HG02884 (cell line): Measurements from ENCODE around the gene MTMR1.
A peak's percentile ranks its signal among the peaks of the same experiment; 100 is the strongest.

Experiments used
- ATAC-seq: cut with Tn5 transposase; IDR thresholded peaks from one replicate; pipeline ENCODE4 v1.9.1; 2021; ENCODE audit warnings: mild to moderate bottlenecking, moderate library complexity; ENCODE audit not compliant: unreplicated experiment

The MTMR1 gene

DNA sequence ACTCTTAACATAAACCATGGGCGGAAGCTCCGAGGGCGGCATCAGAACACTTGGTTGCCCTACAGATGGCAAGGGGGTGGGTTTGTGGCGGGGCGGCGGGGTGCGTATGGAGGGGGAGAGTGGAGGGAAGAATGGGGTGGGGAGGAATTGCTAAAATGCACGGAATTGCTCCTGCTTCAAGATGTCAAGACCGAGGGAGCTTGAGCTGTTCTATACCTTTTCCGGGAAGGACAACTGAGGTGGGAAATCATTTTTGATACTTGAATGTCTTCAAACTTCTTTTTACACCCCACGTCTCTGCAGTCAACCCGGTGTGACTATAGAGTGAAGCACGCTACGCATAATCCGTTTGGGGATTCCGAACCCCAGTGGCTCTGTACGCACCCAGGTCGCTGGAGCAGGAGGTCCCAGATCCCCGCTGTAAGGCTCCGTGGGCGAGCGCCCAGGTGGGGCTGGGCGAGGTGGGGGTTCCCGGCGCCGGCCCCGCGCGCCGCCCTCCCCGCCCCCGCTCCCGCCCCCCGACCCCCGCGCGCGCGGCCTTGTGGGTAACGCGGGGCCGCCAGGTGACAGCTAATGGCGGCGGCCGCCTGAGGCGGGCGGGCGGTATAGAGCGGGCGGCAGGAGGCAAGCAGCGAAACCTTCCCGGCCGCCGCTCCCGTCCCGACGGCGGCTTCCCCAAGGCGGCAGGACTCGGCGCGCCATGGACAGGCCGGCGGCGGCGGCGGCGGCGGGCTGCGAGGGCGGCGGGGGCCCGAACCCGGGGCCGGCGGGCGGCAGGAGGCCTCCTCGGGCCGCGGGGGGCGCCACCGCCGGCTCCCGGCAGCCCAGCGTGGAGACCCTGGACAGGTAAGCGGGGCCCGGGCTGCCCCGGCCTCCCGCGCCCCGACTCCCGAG is at the start of gene MTMR1:
Gene MTMR1 (plus strand): TSS at position 566 of the 894 bp plus-strand sequence. CDS start 135 bp downstream, at position 701.
- ATAC-seq = peak; percentile 42

DNA sequence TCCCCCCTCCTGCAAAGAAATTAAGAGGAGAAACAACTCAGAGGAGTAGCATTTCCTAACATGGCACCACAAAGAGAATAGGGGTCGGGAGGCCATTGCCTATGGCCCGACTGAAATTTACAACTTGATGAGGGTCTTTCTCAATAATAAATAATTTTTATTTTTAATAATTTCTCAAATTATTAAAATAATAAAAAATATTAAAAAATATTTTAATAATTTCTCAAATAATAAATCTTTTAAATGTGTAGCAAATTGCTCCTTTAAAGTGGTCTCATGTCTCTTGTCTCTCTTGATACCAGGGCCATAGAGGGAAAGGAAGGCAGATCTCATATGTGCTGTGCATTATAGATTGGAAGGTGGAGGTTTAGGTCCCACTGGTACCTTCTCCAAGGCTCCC is 49.2 kb upstream of the MTMR1 start:
- ATAC-seq = no peak

DNA sequence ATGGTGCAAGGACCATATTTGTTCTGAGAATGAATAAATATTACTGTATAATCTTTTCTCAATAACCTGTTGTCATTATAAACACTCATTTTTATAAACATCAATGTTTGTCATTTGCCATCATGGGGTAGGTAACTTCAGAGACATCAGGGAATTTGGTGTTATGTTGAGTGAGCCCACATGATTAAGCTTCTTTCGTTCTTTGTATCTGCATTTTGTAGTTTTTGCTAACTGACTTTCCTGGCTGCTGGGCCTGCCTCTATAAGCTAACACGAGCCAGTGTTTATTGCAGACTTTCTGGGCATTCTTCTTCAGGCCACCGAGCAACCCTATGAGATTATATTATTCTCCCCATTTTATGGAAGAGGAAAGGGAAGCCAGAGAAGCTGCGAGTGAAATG is 48.8 kb upstream of the MTMR1 start:
- ATAC-seq = no peak

DNA sequence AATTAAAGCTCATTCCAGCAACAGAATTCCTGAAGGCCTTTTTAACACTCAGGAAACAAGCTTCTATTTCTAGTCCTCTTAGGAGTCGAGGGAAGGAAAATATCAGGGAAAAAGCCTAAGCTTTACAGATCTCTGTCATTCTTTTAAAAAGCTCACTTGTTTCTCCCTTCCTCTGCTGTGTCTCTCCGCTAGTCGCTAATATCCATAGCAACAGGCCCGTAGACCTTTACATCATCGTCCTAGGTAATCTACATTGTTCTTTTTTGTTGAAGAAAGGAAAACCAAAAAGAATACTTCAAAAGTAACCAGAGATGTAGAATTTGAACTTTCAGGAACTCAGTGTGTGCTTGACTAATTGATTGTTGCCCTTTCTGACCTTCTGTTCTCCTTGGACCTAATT is 45.9 kb upstream of the MTMR1 start:
- ATAC-seq = no peak

DNA sequence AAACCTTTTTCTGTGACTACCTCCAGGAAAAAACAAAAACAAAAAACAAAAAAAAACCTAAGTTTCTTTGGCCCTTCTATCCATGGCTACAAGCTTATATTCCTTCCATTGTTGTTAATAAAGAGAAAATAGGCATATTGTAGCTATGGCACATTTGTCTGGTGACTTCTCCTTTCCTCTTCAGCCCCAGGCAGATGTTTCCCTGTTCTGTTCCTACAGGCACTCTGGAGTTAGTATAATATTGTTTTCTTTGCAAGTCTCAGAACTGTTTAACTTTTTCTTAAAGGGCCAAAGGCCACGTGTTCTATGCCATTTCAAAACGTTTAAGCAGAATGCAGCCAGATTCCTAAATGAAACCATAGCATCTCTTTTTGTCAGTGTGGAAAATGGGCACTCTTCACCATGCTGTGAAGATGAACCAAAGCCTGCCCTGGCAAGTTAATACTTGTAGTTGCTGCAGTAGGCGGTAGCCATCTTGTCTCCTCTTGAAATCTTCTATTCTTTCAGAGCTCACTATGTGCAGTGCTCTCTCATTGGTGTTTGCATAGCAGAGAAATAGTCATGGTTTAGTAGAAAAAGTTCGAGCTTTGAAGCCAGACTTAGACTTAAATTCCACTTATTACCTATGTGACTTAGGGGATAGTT is 44.8 kb upstream of the MTMR1 start:
- no peak for ATAC-seq

DNA sequence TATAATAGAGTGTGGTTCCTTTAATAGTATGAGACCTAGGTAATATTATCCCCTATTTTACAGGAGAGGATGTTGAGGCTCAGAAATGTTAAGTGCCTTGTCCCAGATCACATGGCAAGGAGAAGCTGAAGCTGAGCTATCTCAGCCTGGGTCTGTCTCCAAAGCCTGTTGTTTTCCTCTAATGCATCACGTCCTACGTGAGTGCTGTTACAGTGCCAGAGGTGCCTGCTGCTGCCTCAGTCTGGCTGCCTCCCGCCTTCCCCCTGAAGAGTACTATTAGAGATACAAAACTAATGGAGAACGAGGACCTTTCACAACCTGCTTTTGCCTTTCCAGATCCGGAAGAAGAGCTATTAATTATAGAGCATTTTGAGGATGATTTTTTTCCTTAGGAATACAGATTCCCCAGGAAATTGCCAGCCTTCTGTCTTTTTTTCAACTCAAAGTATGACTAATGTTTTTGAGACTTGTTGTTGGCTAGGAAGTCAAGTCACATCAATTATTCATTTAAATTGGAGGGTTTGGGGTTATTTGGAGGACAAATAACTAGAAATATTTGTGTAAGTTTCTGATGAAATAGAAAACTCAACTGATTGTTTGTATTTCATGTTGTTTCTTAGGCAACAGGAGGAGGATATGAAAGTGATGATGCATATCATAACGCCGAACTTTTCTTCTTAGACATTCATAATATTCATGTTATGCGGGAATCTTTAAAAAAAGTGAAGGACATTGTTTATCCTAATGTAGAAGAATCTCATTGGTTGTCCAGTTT is 43.9 kb upstream of the MTMR1 start:
- no peak for ATAC-seq

DNA sequence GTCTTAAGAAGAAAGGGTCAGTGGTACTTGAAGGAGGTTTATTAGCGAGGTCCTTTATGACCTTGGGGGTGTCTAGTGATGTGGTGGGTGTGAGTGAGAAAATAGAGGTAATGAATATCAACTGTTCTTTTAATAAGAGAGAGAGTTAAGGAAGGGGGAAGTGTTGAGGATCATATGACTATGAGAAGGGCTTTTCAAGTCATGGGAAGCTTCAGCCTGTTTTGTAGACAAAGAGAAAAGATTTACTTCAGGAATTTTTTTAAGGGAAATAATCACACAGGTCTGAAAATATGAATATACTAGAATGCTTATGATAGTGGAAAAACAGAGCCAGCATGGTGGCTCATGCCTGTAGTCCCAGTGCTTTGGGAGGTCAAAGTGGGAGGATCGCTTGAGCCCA is 41.3 kb upstream of the MTMR1 start:
- no peak for ATAC-seq

DNA sequence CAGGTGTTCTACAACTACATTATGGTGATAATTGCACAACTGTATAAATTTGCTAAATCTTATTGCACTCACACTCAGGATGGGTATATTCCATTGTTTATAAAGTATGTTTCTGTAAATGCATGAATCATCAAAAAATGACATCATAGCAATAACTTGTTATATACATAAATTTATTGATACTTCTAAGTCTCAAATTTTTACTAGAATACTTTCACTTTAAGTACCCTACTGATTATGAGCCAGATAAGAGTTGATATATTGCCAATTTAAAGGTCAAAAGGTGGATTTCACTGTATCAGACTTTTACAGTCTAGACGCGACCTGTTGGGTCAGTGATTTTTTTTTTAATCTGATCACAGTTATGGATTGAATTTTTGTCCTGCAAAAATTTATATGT is 37.4 kb upstream of the MTMR1 start:
- ATAC-seq = no peak

DNA sequence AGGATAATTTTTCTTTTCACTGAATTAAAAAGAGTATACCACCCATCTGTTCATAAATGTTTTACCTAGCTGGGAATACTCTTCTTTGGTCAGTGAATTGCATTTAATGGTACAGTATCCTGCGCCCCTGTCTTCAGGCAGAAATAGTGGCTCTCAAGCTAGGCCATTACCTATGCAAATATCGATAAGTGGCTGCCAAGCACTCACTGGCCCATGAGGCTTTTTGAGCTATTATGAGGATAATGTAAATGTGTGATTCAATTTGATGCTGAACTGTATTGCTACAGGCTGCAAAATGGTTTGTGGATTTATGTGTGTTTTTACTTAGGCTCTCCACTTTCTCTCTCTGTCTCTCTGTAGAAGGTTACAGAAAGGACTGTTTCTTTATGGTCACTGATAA is 30.1 kb upstream of the MTMR1 start:
- ATAC-seq = no peak

DNA sequence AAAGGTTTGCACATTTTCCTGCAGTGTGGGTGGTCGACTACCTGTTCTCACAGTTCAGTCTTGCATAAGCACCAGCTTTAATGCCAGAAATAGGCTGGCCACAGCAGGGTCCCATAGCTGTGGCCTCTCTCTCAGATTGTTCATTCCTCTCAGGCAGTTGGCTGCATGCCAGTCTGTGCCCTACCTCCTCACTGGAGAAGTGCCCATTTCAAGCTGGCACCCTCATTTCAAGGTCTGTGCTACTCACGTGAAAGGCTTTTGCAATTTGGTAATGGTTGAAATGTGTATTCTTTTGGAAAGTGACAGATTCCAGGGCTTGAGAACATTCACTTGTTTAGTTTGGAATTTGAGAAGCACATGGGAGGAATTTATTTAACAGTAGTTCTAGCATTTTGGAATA is 28.9 kb upstream of the MTMR1 start:
- ATAC-seq = no peak

DNA sequence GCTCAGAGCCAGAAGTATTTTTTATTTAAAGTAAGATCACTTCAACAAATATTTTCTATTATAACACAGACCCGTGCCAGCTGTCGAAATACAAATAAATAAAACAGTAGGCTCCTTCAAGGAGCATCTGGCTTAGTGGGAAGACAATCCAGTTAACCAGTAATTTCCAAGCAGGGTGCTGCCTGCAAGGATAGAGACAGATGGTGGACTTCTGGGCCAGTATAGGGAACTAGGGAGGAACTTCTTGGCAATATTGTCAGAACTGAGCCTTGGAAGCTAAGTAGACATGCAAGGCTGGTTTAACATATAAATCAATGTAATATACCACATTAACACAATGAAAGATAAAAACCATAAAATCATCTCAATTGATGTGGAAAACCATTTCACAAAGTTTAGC is 17.0 kb upstream of the MTMR1 start:
- ATAC-seq = no peak

DNA sequence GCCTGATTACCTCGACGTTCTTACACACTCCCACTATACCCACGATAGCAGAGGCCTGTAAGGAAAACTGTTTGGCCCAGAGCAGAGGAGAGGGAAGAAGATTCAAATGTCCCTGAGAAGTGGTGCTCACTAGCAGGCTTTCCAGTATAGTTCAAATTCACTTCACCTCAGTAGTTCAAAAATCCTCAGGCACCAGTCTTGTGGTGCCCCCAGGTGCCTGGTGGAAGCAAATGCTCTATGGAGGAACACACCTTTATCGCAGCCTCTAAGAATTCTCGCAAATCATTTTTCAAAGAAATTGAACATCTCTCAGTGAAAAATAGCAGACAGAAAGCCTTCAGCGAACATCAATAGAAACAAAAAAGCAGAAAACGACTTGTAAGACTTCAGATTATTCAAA is 12.2 kb upstream of the MTMR1 start:
- ATAC-seq = no peak

DNA sequence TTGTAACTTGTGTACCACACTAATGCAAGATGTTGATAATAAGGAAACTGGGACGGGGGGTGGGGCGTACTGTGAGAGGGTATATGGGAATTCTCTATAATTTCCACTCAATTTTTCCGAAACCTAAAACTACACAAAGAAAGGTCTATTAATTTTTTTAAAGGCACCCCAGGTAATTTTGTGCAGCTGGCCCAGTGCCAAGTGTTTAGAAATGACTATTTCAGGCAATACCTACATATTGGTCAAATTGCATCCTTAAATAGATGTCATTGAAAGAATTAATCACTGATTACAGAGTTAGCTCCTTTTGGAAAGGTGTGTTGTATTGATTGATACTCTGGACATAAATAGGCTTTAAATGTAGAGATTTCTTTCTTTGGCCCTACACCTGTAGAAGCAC is 10.1 kb upstream of the MTMR1 start:
- no peak for ATAC-seq

DNA sequence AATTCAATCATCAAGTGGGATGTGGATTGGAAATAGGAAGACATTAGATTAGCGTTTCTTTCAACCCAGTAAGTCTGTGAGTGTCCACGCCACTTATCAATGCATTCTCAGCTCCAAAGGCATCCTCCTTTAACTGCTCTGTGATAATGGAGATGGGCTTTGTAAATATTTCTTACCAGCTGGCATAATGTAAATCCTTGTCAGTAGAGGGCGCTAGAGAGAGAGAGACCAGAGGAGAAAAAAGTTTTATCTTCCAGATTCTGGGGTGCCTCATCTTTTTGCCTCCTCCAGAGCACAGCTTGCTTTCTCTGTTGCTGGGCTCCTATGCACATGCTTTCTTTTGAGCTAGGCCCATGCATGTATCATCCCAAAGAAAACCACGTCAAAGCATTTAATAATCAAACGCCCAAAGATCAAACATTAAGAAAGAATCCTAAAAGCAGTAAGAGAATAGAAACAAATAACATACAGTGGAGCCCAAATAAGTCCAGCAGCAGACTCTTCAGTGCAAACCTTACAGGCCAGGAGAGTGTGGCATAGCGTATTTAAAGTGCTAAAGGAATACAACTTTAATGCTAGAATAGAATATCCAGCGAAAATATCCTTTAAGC is 9.6 kb upstream of the MTMR1 start:
- ATAC-seq = no peak

DNA sequence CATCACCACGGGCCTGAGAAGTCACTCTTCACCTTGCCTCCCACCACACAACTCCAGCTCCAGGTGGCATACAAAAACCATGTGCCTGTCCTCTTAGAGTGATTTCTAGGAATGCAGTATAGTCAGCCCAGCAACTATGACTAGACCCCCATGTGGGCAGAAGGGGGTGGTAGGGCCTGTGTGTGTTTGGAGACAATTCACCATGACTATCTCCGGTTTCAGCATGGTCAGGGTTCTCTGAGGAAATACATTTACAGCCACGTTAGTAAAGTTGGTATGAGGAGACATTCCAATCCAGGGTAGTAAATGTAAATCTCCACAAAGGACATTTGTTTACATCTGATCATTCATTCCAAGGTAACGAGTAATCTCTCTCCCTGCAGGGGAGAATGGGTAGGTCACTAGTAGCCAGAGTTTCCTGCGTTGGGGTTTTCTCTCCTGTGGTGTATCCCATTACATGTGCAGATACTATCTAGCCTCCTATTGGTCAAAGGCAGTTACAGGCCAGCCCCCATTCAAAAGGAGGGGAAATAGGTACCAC is 4.2 kb upstream of the MTMR1 start:
- ATAC-seq = no peak

DNA sequence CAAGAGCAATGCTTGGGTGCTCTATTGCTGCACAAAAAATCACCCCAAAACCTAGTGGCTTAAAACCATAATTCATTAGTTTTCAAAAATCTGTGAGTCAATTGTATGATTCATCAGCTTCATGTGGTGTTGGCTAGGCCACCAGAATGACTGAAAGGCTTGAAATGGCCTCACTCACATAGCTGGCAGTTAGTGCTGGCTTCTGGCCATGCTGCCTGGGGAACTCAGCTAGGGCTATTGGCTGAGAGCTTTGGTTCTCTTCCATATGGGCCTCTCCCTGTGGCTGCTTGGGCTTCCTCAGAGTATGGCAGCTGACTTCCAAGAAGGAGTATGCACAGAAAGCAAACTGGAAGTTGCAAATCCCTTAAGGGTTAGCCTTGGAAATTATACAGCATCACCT is 3.1 kb upstream of the MTMR1 start:
- no peak for ATAC-seq

DNA sequence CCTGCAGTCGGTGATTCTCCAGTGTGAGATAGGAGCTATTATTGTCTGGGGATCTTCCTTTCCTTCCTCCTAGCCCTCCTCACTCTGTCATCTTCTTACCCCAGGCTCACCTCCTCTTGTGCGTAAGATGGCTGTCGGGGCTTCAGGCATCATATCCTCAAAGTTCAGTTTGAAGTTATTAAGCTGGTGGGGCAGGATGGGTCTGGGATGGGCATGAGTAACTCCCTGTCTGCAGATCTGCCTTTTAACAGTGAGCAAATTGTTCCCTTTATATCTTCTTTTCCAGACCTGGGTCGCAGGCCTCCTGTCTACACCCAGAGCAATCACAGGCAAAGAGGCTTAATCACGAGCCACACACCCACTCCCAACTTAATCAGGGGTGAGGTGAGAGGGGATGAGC is 900 bp upstream of the MTMR1 start:
- ATAC-seq = no peak

DNA sequence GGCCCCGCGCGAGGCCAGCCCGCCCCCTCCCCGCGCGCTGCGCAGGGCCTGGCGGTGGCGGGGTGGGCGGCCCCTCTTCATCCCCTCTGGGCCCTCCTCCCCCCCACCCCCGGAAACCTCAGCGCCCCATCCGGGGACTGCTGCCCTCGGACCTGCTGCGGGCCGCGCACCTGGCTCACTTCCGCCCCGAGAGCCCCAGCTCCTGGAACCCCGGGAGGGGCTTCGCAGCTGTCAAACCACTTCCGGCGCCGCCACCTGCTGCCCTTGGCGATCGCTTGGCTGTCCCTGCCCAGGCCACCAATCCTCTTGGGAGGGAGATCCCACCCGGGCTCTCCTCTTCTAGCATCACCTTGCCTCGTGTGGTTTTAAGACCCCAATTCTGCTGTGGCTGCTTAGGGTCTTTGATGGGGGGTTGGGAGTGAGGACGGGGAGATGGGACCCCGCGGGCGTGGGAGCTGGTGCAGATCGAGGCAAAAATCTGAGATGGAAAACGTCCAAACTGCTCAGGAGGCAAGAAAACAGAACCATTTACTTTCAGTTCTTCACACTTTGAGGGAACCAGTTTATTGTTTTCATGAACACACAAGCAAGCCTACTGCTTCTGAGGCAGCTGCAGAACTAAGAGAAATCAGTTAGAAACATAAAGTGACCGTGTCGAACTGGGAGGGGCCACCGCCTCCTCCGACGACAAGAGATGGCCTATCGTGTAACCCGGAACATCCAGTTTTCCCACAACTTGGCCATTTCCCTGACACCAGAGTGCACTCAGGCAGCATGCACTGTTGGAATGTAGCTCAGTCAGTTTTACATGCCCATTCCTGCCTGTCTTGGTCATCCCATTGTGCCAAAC is 754 bp downstream of the MTMR1 start:
- peak; percentile 63 for ATAC-seq

DNA sequence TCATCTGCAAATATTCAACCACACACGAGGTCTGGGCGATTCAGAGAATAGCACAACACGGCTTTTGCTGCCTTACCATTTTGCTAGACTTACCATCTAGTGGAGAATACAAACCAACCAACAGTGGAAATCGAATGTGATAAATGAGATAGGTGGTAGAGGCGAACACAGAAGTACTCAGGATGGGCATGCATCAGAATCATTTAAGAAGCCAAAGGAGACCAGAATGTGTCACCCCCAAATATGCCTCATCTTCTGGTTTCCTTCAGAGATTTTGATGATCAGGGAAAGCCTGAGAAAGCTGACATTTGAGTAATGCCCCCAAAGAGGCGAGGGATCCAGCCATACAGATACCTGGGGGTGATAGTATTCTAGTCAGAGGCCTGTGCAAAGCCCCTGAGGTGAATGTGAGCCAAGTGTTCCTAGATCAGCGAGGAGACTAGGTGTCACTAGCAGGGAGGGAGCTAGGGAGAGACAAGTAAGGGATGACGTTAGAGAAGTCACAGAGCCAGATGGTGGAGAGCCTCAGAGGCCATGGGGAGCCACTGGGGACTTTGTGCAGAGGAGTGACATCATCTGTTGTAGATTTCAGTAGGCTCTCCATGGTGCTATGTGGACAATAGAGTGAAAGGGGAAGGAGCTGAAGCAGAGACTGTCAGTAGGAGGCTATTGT is 1.7 kb downstream of the MTMR1 start:
- ATAC-seq = no peak

DNA sequence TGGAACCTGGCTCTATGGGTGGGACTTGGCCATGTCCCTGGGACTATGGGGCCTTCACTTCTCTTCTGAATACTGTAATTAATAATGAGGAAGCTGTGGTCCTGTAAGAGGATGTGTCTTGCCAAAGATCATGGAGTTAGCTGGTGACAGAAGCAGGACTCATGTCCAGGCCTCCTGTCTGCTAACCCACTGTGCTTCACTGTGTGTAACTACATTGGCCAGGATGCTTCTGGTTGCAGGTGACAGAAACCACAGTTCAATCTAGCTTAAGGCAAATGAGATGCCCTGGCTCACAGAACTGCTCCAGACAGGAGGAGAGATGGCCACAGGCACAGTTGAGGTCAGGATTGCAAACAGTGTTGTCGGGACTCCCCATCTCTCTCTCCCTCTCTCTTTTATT is 3.1 kb downstream of the MTMR1 start:
- ATAC-seq = no peak
